Lower lobe of right lung (tissue), 2 donors: ENCODE data around the gene ZNF223. TPM values are rescaled to one million over a fixed set of nuclear protein-coding genes. Genes with fewer than 3 reads are reported as not detected.

ENCODE experiments used
- ATAC-seq, 2 donors: fragments of 200-7000 bp; cut with Tn5 transposase; one replicate each; pipeline ENCODE4 v1.9.1; 2020 to 2022; ENCODE audit warnings: mild to moderate bottlenecking in 2 of 2, moderate library complexity in 2 of 2
- DNase-seq: peaks from one replicate; pipeline ENCODE4 v3.0.0-alpha.2; 2020
- H3K27ac ChIP-seq: fragments of 200-600 bp; one replicate; pipeline ENCODE4 v1.8.0; 2022
- H3K27me3 ChIP-seq: fragments of 200-600 bp; one replicate; pipeline ENCODE4 v1.8.0; 2022; ENCODE audit warnings: low read depth
- H3K36me3 ChIP-seq: fragments of 200-600 bp; one replicate; pipeline ENCODE4 v1.8.0; 2022; ENCODE audit warnings: mild to moderate bottlenecking
- H3K4me1 ChIP-seq: fragments of 200-600 bp; one replicate; pipeline ENCODE4 v1.8.0; 2022
- H3K4me3 ChIP-seq: fragments of 200-600 bp; one replicate; pipeline ENCODE4 v1.8.0; 2022; ENCODE audit warnings: mild to moderate bottlenecking
- H3K9me3 ChIP-seq: fragments of 200-600 bp; one replicate; pipeline ENCODE4 v1.8.0; 2022
- intact Hi-C: fragments of 100-400 bp; cut with DNase I; formaldehyde crosslinking; loops from one replicate; pipeline ENCODE4 v1.11.0; 2022
- total RNA-seq: library from RNA; stranded (reverse); fragmentation: NEBNext Ultra II Directional; extraction: Animal tissue kit (Norgen Biotek cat#: 25700); gene quantifications from one replicate; pipeline ENCODE4 v1.2.1, GENCODE V29; 2021
- TF ChIP-seq, protein P1 (sequence below): fragments of 200-600 bp; IDR thresholded peaks from one replicate; pipeline ENCODE4 v1.8.0; 2022; ENCODE audit warnings: antibody characterized with exemption, mild to moderate bottlenecking
- donor health status: DM: no; HTN: yes; CAD: no; lungs with severe emphysema.

Gene ZNF223
- total RNA-seq, 1 donor from 2014 or later, result 5.7 TPM

GRCh38 chr19:44107751-44108150, 55.9 kb downstream of the ZNF223 start:
- intact Hi-C loops, result no loop called here
- Histone ChIP-seq H3K4me1 (peaks cover 6% of the 10 kb centered on the region), H3K9me3 (peaks cover 87% of the 10 kb centered on the region), H3K27me3 (no peaks in the 10 kb centered on the region), H3K27ac (no peak overlapping the region), H3K4me3 (no peak overlapping the region), H3K36me3 (peaks cover 28% of the 10 kb centered on the region)
- TF ChIP-seq, protein P1, sequence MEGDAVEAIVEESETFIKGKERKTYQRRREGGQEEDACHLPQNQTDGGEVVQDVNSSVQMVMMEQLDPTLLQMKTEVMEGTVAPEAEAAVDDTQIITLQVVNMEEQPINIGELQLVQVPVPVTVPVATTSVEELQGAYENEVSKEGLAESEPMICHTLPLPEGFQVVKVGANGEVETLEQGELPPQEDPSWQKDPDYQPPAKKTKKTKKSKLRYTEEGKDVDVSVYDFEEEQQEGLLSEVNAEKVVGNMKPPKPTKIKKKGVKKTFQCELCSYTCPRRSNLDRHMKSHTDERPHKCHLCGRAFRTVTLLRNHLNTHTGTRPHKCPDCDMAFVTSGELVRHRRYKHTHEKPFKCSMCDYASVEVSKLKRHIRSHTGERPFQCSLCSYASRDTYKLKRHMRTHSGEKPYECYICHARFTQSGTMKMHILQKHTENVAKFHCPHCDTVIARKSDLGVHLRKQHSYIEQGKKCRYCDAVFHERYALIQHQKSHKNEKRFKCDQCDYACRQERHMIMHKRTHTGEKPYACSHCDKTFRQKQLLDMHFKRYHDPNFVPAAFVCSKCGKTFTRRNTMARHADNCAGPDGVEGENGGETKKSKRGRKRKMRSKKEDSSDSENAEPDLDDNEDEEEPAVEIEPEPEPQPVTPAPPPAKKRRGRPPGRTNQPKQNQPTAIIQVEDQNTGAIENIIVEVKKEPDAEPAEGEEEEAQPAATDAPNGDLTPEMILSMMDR, result no peak
- DNase-seq (no peak), ATAC-seq (no peak)

GRCh38 chr19:44109458-44109857, 57.6 kb downstream of the ZNF223 start:
- Histone ChIP-seq H3K4me1 (peaks cover 14% of the 10 kb centered on the region), H3K36me3 (peaks cover 11% of the 10 kb centered on the region), H3K27ac (no peak overlapping the region), H3K9me3 (peaks cover 72% of the 10 kb centered on the region), H3K27me3 (no peaks in the 10 kb centered on the region), H3K4me3 (no peak overlapping the region)
- ATAC-seq (no peak), DNase-seq (no peak)
- TF ChIP-seq, protein P1, result no peak
- intact Hi-C loops, result no loop called here

GRCh38 chr19:44111910-44112463, 60.2 kb downstream of the ZNF223 start:
- Histone ChIP-seq H3K4me1 (peaks cover 19% of the 10 kb centered on the region), H3K27ac (no peak overlapping the region), H3K4me3 (peak overlapping the region; percentile 76), H3K36me3 (peaks cover 9% of the 10 kb centered on the region), H3K27me3 (no peaks in the 10 kb centered on the region), H3K9me3 (peaks cover 48% of the 10 kb centered on the region)
- intact Hi-C loops, result no loop called here
- no peak for DNase-seq
- ATAC-seq, result no peak
- TF ChIP-seq, protein P1, result no peak

DNA sequence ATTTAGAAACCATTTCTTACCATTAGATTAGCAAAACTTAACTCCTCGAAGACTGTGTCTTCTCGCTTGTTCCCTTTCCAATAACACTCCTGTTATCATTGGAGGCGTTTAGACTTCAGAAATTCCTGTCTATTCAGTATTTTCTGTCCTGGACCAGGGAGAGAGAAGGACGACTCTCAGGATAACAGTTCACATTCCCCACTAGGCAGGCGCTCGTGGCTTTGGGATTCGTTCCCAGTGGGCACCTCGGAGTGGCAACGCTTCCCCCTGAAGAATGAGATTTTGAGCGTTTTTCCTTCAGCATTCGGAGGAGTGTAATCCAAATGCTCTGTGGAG, 60.9 kb downstream of the ZNF223 start:
- Histone ChIP-seq H3K4me3 (peak overlapping the region; percentile 76), H3K9me3 (peaks cover 40% of the 10 kb centered on the region), H3K36me3 (peaks cover 16% of the 10 kb centered on the region), H3K4me1 (peaks cover 19% of the 10 kb centered on the region), H3K27me3 (no peaks in the 10 kb centered on the region), H3K27ac (no peak overlapping the region)
- no peak for ATAC-seq
- TF ChIP-seq, protein P1, result no peak
- DNase-seq, result no peak
- intact Hi-C loops, result no loop called here

DNA sequence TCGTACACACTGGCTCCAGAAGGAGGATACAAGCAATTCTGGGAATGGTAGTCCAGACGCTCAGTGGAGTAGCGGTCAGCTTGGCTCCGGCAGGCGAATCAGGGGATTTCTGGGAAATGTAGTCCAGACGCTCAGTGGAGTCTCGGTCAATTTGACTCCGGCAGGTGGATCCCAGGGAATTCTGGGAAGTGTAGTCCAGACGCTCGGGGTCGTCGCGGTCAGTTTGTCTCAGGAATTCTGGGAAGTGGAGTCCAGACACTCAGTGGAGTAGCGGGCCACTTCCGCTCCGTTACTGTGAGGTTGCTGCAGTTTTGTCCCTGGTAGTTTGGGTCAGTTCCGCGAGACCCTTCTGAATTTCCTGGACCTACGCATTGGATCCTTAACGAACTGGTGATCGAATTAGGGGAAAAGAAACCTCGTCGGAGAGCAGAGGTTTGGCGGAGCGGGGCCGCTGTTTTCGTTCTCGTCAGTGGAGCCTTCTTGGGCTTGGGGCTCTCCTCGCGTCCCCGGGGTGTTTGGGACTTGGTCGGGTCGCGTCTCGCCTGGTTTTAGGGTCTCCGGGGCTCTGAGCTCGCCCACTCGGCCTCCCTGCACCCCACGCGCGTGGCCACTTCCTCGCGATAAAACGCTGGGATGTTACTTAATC, 61.4 kb downstream of the ZNF223 start, which contains the start of gene ZNF225:
ZNF225 (plus strand) TSS at position 262 of the 646 bp plus-strand sequence. CDS start 2,429 bp downstream, outside the sequence.
- H3K4me1 ChIP-seq, result peaks cover 19% of the 10 kb centered on the region
- peaks cover 35% of the 10 kb centered on the region for H3K9me3 ChIP-seq
- DNase-seq, result peak; percentile 95
- ATAC-seq, result peak; percentile 99 to 100
- no peaks in the 10 kb centered on the region for H3K27me3 ChIP-seq
- intact Hi-C loops, result no loop called here
- H3K4me3 ChIP-seq, result peak within 1 kb of the TSS; percentile 76
- H3K27ac ChIP-seq, result peak within 1 kb of the TSS; percentile 77
- TF ChIP-seq, protein P1, result no peak
- peaks cover 21% of the 10 kb centered on the region for H3K36me3 ChIP-seq
